ENCODE data around the gene TBK1.

The TBK1 gene

DNA sequence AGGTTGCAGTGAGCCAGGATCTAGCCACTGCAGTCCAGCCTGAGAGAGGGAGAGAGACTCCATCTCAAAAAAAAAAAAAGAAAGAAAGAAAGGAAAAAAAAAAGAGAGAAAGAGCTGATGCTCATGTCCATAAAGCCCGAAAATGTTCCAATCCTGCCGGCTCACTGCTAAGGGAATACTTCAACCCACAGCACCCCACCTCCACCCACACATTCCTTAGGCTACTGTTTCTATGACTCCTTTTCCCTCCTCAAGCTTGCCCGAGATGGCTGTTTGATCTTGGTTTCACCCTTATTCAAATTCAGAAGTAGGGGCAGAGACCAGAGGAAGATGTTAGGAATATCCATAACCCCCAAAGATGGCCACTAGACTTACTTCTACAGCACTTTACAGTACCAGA is 98.8 kb downstream of the TBK1 start:
- DNase-seq (ENCODE audit: low read depth) = no peak
- no peak for TF ChIP-seq CTCF (IDR thresholded peaks at IDR 0.05; ENCODE audit: control insufficient read depth, insufficient read depth, low read depth, low read length, missing control alignments)
- no peak overlapping the region for H3K4me3 ChIP-seq (ENCODE audit: control insufficient read depth, low read depth, low read length)

GRCh38 chr12:64551676-64552075 is 99.8 kb downstream of the TBK1 start:
- no peak for TF ChIP-seq CTCF (IDR thresholded peaks at IDR 0.05; ENCODE audit: control insufficient read depth, insufficient read depth, low read depth, low read length, missing control alignments)
- no peak overlapping the region for H3K4me3 ChIP-seq (ENCODE audit: control insufficient read depth, low read depth, low read length)
- no peak for DNase-seq (ENCODE audit: low read depth)

Data from AG09309 (cell line).